Gastroesophageal sphincter (tissue), 3 donors: ENCODE results near the gene CENPQ.

Experiments
- CTCF ChIP-seq, 4 experiments: fragments of 200-600 bp in 2 of 4; fragments of 450-650 bp in 2 of 4; sonication (generic) in 1 of 4; IDR thresholded peaks; one replicate each; pipeline ENCODE4 v1.5.1; 2017 to 2019; ENCODE audit warnings: antibody characterized with exemption in 4 of 4, mild to moderate bottlenecking in 2 of 4, moderate library complexity in 2 of 4
- EP300 ChIP-seq: sonication (generic); formaldehyde crosslinking; IDR thresholded peaks from one replicate; pipeline ENCODE4 v1.6.1; 2017; ENCODE audit warnings: antibody characterized with exemption, mild to moderate bottlenecking
- POLR2A ChIP-seq, 2 donors: fragments of 450-650 bp; IDR thresholded peaks; one replicate each; pipeline ENCODE4 v1.6.1; 2017; ENCODE audit warnings: antibody characterized with exemption in 2 of 2, mild to moderate bottlenecking in 2 of 2, moderate library complexity in 1 of 2
- POLR2AphosphoS5 ChIP-seq: sonication (generic); formaldehyde crosslinking; IDR thresholded peaks from one replicate; pipeline ENCODE4 v1.6.1; 2017; ENCODE audit warnings: antibody characterized with exemption

- TF ChIP-seq CTCF (IDR thresholded peaks at IDR 0.05) = no peak
- TF ChIP-seq POLR2A (IDR thresholded peaks at IDR 0.05) = no peak
- no peak for TF ChIP-seq EP300
- TF ChIP-seq POLR2AphosphoS5 = no peak
Observed at GRCh38 chr6:49526598-49526997, 63.4 kb downstream of the CENPQ start.
